A673 (cell line): ENCODE measurements around the gene SYTL1. TPM values are rescaled to one million over a fixed set of nuclear protein-coding genes. Genes with fewer than 3 reads are reported as not detected.

Experiments used
- BruUV-seq: library from RNA; stranded (reverse); fragments of 400-500 nt; replicated peaks from 2 replicates; lab custom pipeline; 2021; lab: Mats Ljungman, UMichigan
- CTCF ChIA-PET: fragments of 300-600 bp; sonication (Branson Sonifier 250); formaldehyde crosslinking; loops from one replicate; lab custom pipeline; 2022; ENCODE audit warnings: antibody characterized with exemption; lab: Charles Lee
- POLR2A ChIA-PET: fragments of 300-600 bp; sonication (Branson Sonifier 250); formaldehyde crosslinking; loops from one replicate; lab custom pipeline; 2022; ENCODE audit warnings: antibody characterized with exemption; ENCODE audit not compliant: low non-redundant PET; lab: Charles Lee
- DNase-seq: peaks from one replicate; pipeline ENCODE4 v3.0.0-alpha.2; 2015; ENCODE audit warnings: low spot score
- H3K27ac ChIP-seq: fragments of 200-600 bp; sonication (generic); 2 replicates; pipeline ENCODE4 v1.5.1; 2016; ENCODE audit warnings: mixed run types, low read depth, mild to moderate bottlenecking, mixed read lengths, antibody characterized with exemption, low read length; ENCODE audit not compliant: poor library complexity, severe bottlenecking
- H3K27me3 ChIP-seq: fragments of 200-600 bp; sonication (generic); replicated peaks from 2 replicates; pipeline ENCODE4 v1.6.1; 2017; ENCODE audit warnings: mixed run types, low read depth, mild to moderate bottlenecking, mixed read lengths, antibody characterized with exemption, low read length; ENCODE audit not compliant: insufficient read depth, poor library complexity
- H3K36me3 ChIP-seq: fragments of 200-600 bp; sonication (generic); 2 replicates; pipeline ENCODE4 v1.6.1; 2016; ENCODE audit warnings: mixed run types, mild to moderate bottlenecking, mixed read lengths, antibody characterized with exemption, low read length; ENCODE audit not compliant: insufficient read depth, poor library complexity, severe bottlenecking
- H3K4me1 ChIP-seq: fragments of 200-600 bp; sonication (generic); 2 replicates; pipeline ENCODE4 v1.6.1; 2017; ENCODE audit warnings: mixed run types, mild to moderate bottlenecking, mixed read lengths, antibody characterized with exemption, low read length; ENCODE audit not compliant: insufficient read depth, poor library complexity, severe bottlenecking
- H3K4me3 ChIP-seq: fragments of 200-600 bp; sonication (generic); 2 replicates; pipeline ENCODE4 v1.5.1; 2016; ENCODE audit warnings: low read depth, mixed run types, mild to moderate bottlenecking, mixed read lengths, low read length; ENCODE audit not compliant: poor library complexity, severe bottlenecking
- H3K9me3 ChIP-seq: fragments of 200-600 bp; sonication (generic); 2 replicates; pipeline ENCODE4 v1.6.1; 2016; ENCODE audit warnings: mixed run types, low read depth, mild to moderate bottlenecking, mixed read lengths, antibody characterized with exemption, low read length; ENCODE audit not compliant: poor library complexity, severe bottlenecking
- EZH2 ChIP-seq: fragments of 200-600 bp; sonication (generic); IDR thresholded peaks from 2 replicates; pipeline ENCODE4 v1.6.1; 2017; ENCODE audit warnings: borderline replicate concordance, low read depth, mild to moderate bottlenecking, mixed read lengths, antibody characterized with exemption, low read length; ENCODE audit not compliant: poor library complexity, severe bottlenecking
- intact Hi-C: fragments of 100-400 bp; cut with micrococcal nuclease; formaldehyde crosslinking; loops from one replicate; pipeline ENCODE4 v1.10.0; 2022; ENCODE audit not compliant: unreplicated experiment
- total RNA-seq: library from RNA; stranded (reverse); gene quantifications from 2 replicates; pipeline ENCODE4 v1.2.3, GENCODE V29; 2021
- TF ChIP-seq, protein P1 (sequence below): fragments of 300-800, 200-600 bp; sonication (generic); conservative IDR thresholded peaks from 2 replicates; pipeline ENCODE4 v1.5.1; 2017; ENCODE audit warnings: low read depth, mild to moderate bottlenecking, antibody characterized with exemption, low read length, moderate library complexity, mixed read lengths

Gene SYTL1
- total RNA-seq, 1 experiment from 2014 or later: 2.1 TPM

DNA sequence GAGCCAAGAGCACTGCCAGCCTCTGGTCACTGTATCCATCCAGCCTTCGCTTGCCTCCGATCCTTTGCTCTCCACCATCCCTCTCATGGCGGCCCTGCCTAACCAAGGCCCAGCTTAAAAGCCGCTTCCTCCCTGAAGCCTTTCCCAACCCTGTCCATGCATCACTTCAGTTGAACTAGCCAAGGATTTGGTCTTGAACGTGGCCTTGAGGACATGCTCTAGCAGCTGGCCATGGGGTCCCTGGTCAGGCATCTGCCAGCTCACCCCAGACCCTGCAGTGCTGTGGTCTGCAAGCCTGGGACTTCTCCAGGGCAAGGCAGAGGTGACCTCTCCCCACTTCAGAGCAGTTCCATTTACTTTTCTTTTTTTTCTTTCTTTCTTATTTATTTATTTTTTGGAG, 5.1 kb upstream of the SYTL1 start:
- intact Hi-C loops: no loop called here
- ChIA-PET CTCF (no interaction called here), POLR2A (interaction anchor here (0.7 kb wide), 1 partner anchor 225 kb away, joined by 3 read pairs; no protein-coding TSS in a partner anchor)
- no TSS peak for BruUV-seq
- Histone ChIP-seq H3K9me3 (no peaks in the 10 kb centered on the region), H3K27ac (no peak overlapping the region), H3K4me3 (no peak overlapping the region), H3K36me3 (peaks cover 37% of the 10 kb centered on the region), H3K27me3 (no peaks in the 10 kb centered on the region), H3K4me1 (peaks cover 6% of the 10 kb centered on the region)
- DNase-seq: no peak
- TF ChIP-seq EZH2: no peak
- TF ChIP-seq, protein P1, sequence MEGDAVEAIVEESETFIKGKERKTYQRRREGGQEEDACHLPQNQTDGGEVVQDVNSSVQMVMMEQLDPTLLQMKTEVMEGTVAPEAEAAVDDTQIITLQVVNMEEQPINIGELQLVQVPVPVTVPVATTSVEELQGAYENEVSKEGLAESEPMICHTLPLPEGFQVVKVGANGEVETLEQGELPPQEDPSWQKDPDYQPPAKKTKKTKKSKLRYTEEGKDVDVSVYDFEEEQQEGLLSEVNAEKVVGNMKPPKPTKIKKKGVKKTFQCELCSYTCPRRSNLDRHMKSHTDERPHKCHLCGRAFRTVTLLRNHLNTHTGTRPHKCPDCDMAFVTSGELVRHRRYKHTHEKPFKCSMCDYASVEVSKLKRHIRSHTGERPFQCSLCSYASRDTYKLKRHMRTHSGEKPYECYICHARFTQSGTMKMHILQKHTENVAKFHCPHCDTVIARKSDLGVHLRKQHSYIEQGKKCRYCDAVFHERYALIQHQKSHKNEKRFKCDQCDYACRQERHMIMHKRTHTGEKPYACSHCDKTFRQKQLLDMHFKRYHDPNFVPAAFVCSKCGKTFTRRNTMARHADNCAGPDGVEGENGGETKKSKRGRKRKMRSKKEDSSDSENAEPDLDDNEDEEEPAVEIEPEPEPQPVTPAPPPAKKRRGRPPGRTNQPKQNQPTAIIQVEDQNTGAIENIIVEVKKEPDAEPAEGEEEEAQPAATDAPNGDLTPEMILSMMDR: no peak

- Histone ChIP-seq H3K27me3 (no peaks in the 10 kb centered on the region), H3K4me3 (no peak overlapping the region), H3K36me3 (peaks cover 18% of the 10 kb centered on the region), H3K4me1 (peaks cover 12% of the 10 kb centered on the region), H3K9me3 (no peaks in the 10 kb centered on the region), H3K27ac (no peak overlapping the region)
- no TSS peak for BruUV-seq
- no peak for DNase-seq
- intact Hi-C loops: no loop called here
- ChIA-PET POLR2A (no interaction called here), CTCF (no interaction called here)
- no peak for TF ChIP-seq EZH2
- TF ChIP-seq, protein P1: no peak
These were observed 3.1 kb upstream of the SYTL1 start for GRCh38 chr1:27338751-27339150.

- Histone ChIP-seq H3K27ac (no peak overlapping the region), H3K27me3 (no peaks in the 10 kb centered on the region), H3K9me3 (no peaks in the 10 kb centered on the region), H3K4me3 (no peak overlapping the region), H3K4me1 (peaks cover 12% of the 10 kb centered on the region), H3K36me3 (peaks cover 13% of the 10 kb centered on the region)
- intact Hi-C loops: no loop called here
- DNase-seq: no peak
- ChIA-PET POLR2A (no interaction called here), CTCF (no interaction called here)
- no TSS peak for BruUV-seq
- TF ChIP-seq, protein P1: no peak
- no peak for TF ChIP-seq EZH2
These were observed 2.6 kb upstream of the SYTL1 start for GRCh38 chr1:27339213-27339612.
